CD14-positive monocyte (primary cell): ENCODE results near the gene NAP1L4. TPM values are rescaled to one million over a fixed set of nuclear protein-coding genes. Genes with fewer than 3 reads are reported as not detected.
"Not testable (repeated sequence)": the region's sequence is repeated elsewhere in the genome, so short reads cannot be mapped to it uniquely, and the experiment has no call there.

Source experiments
- DNase-seq, 3 donors: peaks; one replicate each; pipeline ENCODE4 v3.0.0-alpha.2; 2011 to 2022
- H2AFZ ChIP-seq: 2 replicates; pipeline ENCODE4 v1.6.0; 2012; ENCODE audit warnings: mild to moderate bottlenecking, low read depth, low read length, inconsistent platforms; ENCODE audit not compliant: insufficient read depth, poor library complexity, severe bottlenecking
- H3K27ac ChIP-seq, 2 donors: 1 replicate in 1 of 2; 2 replicates in 1 of 2; pipeline ENCODE4 v1.5.1; 2012 to 2013; ENCODE audit warnings: low read length in 2 of 2, control low read depth in 1 of 2, inconsistent platforms in 1 of 2, low read depth in 1 of 2, mild to moderate bottlenecking in 1 of 2
- H3K27me3 ChIP-seq, 2 donors: one replicate each; pipeline versions ENCODE4 v1.6.0 to v1.6.1; 2011 to 2013; ENCODE audit warnings: low read length in 2 of 2; ENCODE audit not compliant: control insufficient read depth in 2 of 2, insufficient read depth in 2 of 2
- H3K36me3 ChIP-seq, 2 donors: replicated peaks in 1 of 2; 1 replicate in 1 of 2; 2 replicates in 1 of 2; pipeline versions ENCODE4 v1.5.1 to v1.6.1; 2012 to 2013; ENCODE audit warnings: low read length in 2 of 2, control low read depth in 1 of 2, inconsistent platforms in 1 of 2, mild to moderate bottlenecking in 1 of 2; ENCODE audit not compliant: insufficient read depth in 2 of 2, control insufficient read depth in 1 of 2
- H3K4me1 ChIP-seq, 2 donors: 1 replicate in 1 of 2; 2 replicates in 1 of 2; pipeline versions ENCODE4 v1.5.1 to v1.6.1; 2012 to 2013; ENCODE audit warnings: low read length in 2 of 2, control low read depth in 1 of 2, inconsistent platforms in 1 of 2, mild to moderate bottlenecking in 1 of 2, moderate library complexity in 1 of 2; ENCODE audit not compliant: insufficient read depth in 2 of 2, control insufficient read depth in 1 of 2
- H3K4me2 ChIP-seq: replicated peaks from 2 replicates; pipeline ENCODE3; 2012; ENCODE audit warnings: low read length, moderate library complexity, mild to moderate bottlenecking; ENCODE audit not compliant: poor library complexity, severe bottlenecking; ENCODE audit errors: extremely low read depth
- H3K4me3 ChIP-seq, 3 experiments: fragments of 200-600 bp in 1 of 3; sonication (generic) in 1 of 3; replicated peaks in 1 of 3; 1 replicate in 2 of 3; 2 replicates in 1 of 3; pipeline ENCODE4 v1.5.1; 2011 to 2013; ENCODE audit warnings: low read length in 3 of 3, mild to moderate bottlenecking in 3 of 3, control low read depth in 2 of 3, low read depth in 2 of 3, inconsistent platforms in 1 of 3, moderate library complexity in 1 of 3
- H3K79me2 ChIP-seq: 2 replicates; pipeline ENCODE4 v1.6.0; 2012; ENCODE audit warnings: mild to moderate bottlenecking, control low read depth, inconsistent platforms, low read length, moderate library complexity; ENCODE audit not compliant: insufficient read depth
- H3K9ac ChIP-seq: 2 replicates; pipeline ENCODE4 v1.6.0; 2017; ENCODE audit warnings: low read length, mild to moderate bottlenecking; ENCODE audit not compliant: insufficient read depth, poor library complexity, severe bottlenecking
- H3K9me3 ChIP-seq, 2 donors: replicated peaks in 1 of 2; 1 replicate in 1 of 2; 2 replicates in 1 of 2; pipeline versions ENCODE4 v1.5.1 to v1.6.1; 2012 to 2013; ENCODE audit warnings: low read length in 2 of 2, control low read depth in 1 of 2; ENCODE audit not compliant: control insufficient read depth in 1 of 2, insufficient read depth in 1 of 2
- H4K20me1 ChIP-seq: 2 replicates; pipeline ENCODE4 v1.6.0; 2012; ENCODE audit warnings: mild to moderate bottlenecking, low read length, control low read depth, moderate library complexity; ENCODE audit not compliant: insufficient read depth
- H3K27ac Mint-ChIP-seq, 7 donors: one replicate each; pipeline ENCODE4 v1.8.0; 2020; ENCODE audit warnings: mild to moderate bottlenecking in 7 of 7, mixed read lengths in 7 of 7, moderate library complexity in 6 of 7, inconsistent platforms in 2 of 7
- H3K27me3 Mint-ChIP-seq, 3 donors: one replicate each; pipeline ENCODE4 v1.8.0; 2021 to 2022; ENCODE audit warnings: low read depth in 3 of 3, mild to moderate bottlenecking in 3 of 3, mixed read lengths in 3 of 3, moderate library complexity in 3 of 3, inconsistent platforms in 1 of 3
- H3K36me3 Mint-ChIP-seq, 2 donors: one replicate each; pipeline ENCODE4 v1.8.0; 2020; ENCODE audit warnings: mixed read lengths in 2 of 2, inconsistent platforms in 1 of 2, mild to moderate bottlenecking in 1 of 2
- H3K4me1 Mint-ChIP-seq: one replicate; pipeline ENCODE4 v1.8.0; 2020; ENCODE audit warnings: mild to moderate bottlenecking, mixed read lengths
- H3K4me3 Mint-ChIP-seq, 2 donors: one replicate each; pipeline ENCODE4 v1.8.0; 2020; ENCODE audit warnings: mild to moderate bottlenecking in 2 of 2, mixed read lengths in 2 of 2, moderate library complexity in 1 of 2
- H3K9me3 Mint-ChIP-seq, 7 donors: one replicate each; pipeline ENCODE4 v1.8.0; 2020 to 2022; ENCODE audit warnings: mixed read lengths in 7 of 7, mild to moderate bottlenecking in 6 of 7, moderate library complexity in 6 of 7, inconsistent platforms in 2 of 7
- CTCF ChIP-seq: fragments of 200-600 bp; IDR thresholded peaks from one replicate; pipeline ENCODE4 v1.8.0; 2022; ENCODE audit warnings: antibody characterized with exemption, mild to moderate bottlenecking
- WGBS: methylation state at CpG from one replicate; pipeline ENCODE4 v1.1.5; 2013; ENCODE audit warnings: missing lambda C conversion rate; ENCODE audit not compliant: insufficient coverage; 5-methylcytosine and 5-hydroxymethylcytosine counted together
- intact Hi-C, 2 donors: fragments of 100-400 bp; cut with micrococcal nuclease; formaldehyde crosslinking; loops; one replicate each; pipeline versions ENCODE4 v1.15.0 to v1.15.1; 2023
- polyA plus RNA-seq, 3 donors: library from polyadenylated mRNA; depleted of rRNA in 1 of 3; unstranded in 2 of 3; stranded (reverse) in 1 of 3; fragments of 300-500 nt in 2 of 3; fragments of >200 nt in 1 of 3; fragmentation: Illumina TruSeq in 2 of 3; gene quantifications; 1 replicate in 2 of 3; 2 replicates in 1 of 3; pipeline ENCODE4 v1.2.3, GENCODE V29; 2012 to 2021

The NAP1L4 gene
- polyA plus RNA-seq, 3 donors: 42.1 to 44.9 (median 44.9) TPM

GRCh38 chr11:2908130-2908529, 84.0 kb downstream of the NAP1L4 start:
- peaks cover 0 to 9% of the 10 kb centered on the region in 2 donors for H3K9me3 ChIP-seq
- H3K4me1 ChIP-seq: peaks cover 6 to 8% of the 10 kb centered on the region in 2 donors
- no peak overlapping the region for H2AFZ ChIP-seq
- TF ChIP-seq CTCF: no peak
- H3K4me3 ChIP-seq: no peak overlapping the region
- 100% methylated on average over 7 of the region's 14 CpGs for WGBS
- peaks cover 0 to 3% of the 10 kb centered on the region in 2 donors for H3K36me3 ChIP-seq
- peaks cover under 1% of the 10 kb centered on the region for H3K79me2 ChIP-seq
- H4K20me1 ChIP-seq: peaks cover 9% of the 10 kb centered on the region
- H3K36me3 Mint-ChIP-seq: peaks cover 30 to 63% of the 10 kb centered on the region in 2 donors
- H3K4me2 ChIP-seq: no peak overlapping the region
- intact Hi-C loops: no loop called here
- H3K4me1 Mint-ChIP-seq: peaks cover 17% of the 10 kb centered on the region
- H3K27ac ChIP-seq: no peak overlapping the region
- H3K4me3 Mint-ChIP-seq: no peak overlapping the region
- H3K27me3 Mint-ChIP-seq: peaks cover 7 to 24% (median 8%) of the 10 kb centered on the region in 3 donors
- DNase-seq: no peak
- H3K9ac ChIP-seq: no peak overlapping the region
- peaks cover 7 to 16% (median 11%) of the 10 kb centered on the region in 7 donors for H3K9me3 Mint-ChIP-seq
- H3K27ac Mint-ChIP-seq: no peak overlapping the region
- no peaks in the 10 kb centered on the region for H3K27me3 ChIP-seq

- H3K79me2 ChIP-seq, H3K27ac ChIP-seq, H3K27ac Mint-ChIP-seq, DNase-seq, H3K9me3 ChIP-seq, H3K4me3 ChIP-seq, H4K20me1 ChIP-seq, H3K27me3 ChIP-seq, H3K36me3 ChIP-seq, H3K9ac ChIP-seq, intact Hi-C loops, H3K4me2 ChIP-seq, H2AFZ ChIP-seq: not testable (repeated sequence)
- Mint-ChIP-seq H3K9me3 (peaks cover 7 to 16% (median 11%) of the 10 kb centered on the region in 7 donors), H3K4me1 (peaks cover 28% of the 10 kb centered on the region), H3K36me3 (peaks cover 30 to 62% of the 10 kb centered on the region in 2 donors), H3K4me3 (peak overlapping the region in 1 of 2 donors; percentile 21), H3K27me3 (peaks cover 3 to 17% (median 5%) of the 10 kb centered on the region in 3 donors)
- WGBS: 92% methylated on average over 5 of the region's 7 CpGs
- peaks cover 27 to 36% of the 10 kb centered on the region in 2 donors for H3K4me1 ChIP-seq
Observed at GRCh38 chr11:2905299-2905698, 86.8 kb downstream of the NAP1L4 start.
